GM23338 (cell line): ENCODE measurements around the gene MYLK2. TPM values are rescaled to one million over a fixed set of nuclear protein-coding genes. Genes with fewer than 3 reads are reported as not detected.

ENCODE experiments used
- ATAC-seq: fragments of 200-7000 bp; cut with Tn5 transposase; 3 replicates; pipeline ENCODE4 v1.9.1; 2020
- DNase-seq: peaks from one replicate; pipeline ENCODE4 v3.0.0-alpha.2; 2015; ENCODE audit warnings: low spot score
- H2AFZ ChIP-seq: fragments of 200-600 bp; sonication (generic); 2 replicates; pipeline ENCODE4 v1.8.0; 2016; ENCODE audit warnings: antibody characterized with exemption, mild to moderate bottlenecking, moderate library complexity
- H3F3A ChIP-seq: fragments of 200-600 bp; sonication (generic); replicated peaks from 2 replicates; pipeline ENCODE4 v1.8.0; 2017; ENCODE audit warnings: antibody characterized with exemption, mixed run types, low read depth
- H3K27ac ChIP-seq: fragments of 200-600 bp; sonication (generic); 2 replicates; pipeline ENCODE4 v1.6.1; 2016; ENCODE audit warnings: low read depth
- H3K27me3 ChIP-seq: fragments of 200-600 bp; sonication (generic); 2 replicates; pipeline ENCODE4 v1.8.0; 2016; ENCODE audit warnings: mild to moderate bottlenecking, mixed run types, moderate library complexity; ENCODE audit not compliant: insufficient read depth
- H3K36me3 ChIP-seq: fragments of 200-600 bp; sonication (generic); 2 replicates; pipeline ENCODE4 v1.8.0; 2016; ENCODE audit warnings: mild to moderate bottlenecking; ENCODE audit not compliant: insufficient read depth
- H3K4me1 ChIP-seq: fragments of 200-600 bp; sonication (generic); 2 replicates; pipeline ENCODE4 v1.8.0; 2016; ENCODE audit warnings: mild to moderate bottlenecking, moderate library complexity; ENCODE audit not compliant: insufficient read depth
- H3K4me2 ChIP-seq: fragments of 200-600 bp; sonication (generic); 2 replicates; pipeline ENCODE4 v1.7.1; 2017; ENCODE audit warnings: mixed run types
- H3K4me3 ChIP-seq: fragments of 200-600 bp; sonication (generic); 2 replicates; pipeline ENCODE4 v1.6.1; 2016; ENCODE audit warnings: mixed run types
- H3K79me2 ChIP-seq: fragments of 200-600 bp; sonication (generic); replicated peaks from 2 replicates; pipeline ENCODE4 v1.8.0; 2017; ENCODE audit warnings: mild to moderate bottlenecking; ENCODE audit not compliant: insufficient read depth
- H3K9me2 ChIP-seq: fragments of 200-600 bp; sonication (generic); 2 replicates; pipeline ENCODE4 v1.8.0; 2017; ENCODE audit not compliant: insufficient read depth
- H4K20me1 ChIP-seq: fragments of 200-600 bp; sonication (generic); replicated peaks from 2 replicates; pipeline ENCODE4 v1.8.0; 2017; ENCODE audit warnings: mild to moderate bottlenecking; ENCODE audit not compliant: insufficient read depth
- H3K27ac Mint-ChIP-seq: 2 replicates; pipeline ENCODE4 v1.8.0; 2020; ENCODE audit warnings: inconsistent platforms, mild to moderate bottlenecking, moderate library complexity, mixed read lengths
- H3K27me3 Mint-ChIP-seq: 3 replicates; pipeline ENCODE4 v1.8.0; 2022; ENCODE audit warnings: low read depth, mild to moderate bottlenecking, moderate library complexity, mixed read lengths, inconsistent platforms; ENCODE audit not compliant: insufficient read depth, poor library complexity
- H3K36me3 Mint-ChIP-seq: 3 replicates; pipeline ENCODE4 v1.8.0; 2021; ENCODE audit warnings: low read depth, mild to moderate bottlenecking, inconsistent platforms, moderate library complexity, mixed read lengths
- H3K4me1 Mint-ChIP-seq: 3 replicates; pipeline ENCODE4 v1.8.0; 2020; ENCODE audit warnings: mild to moderate bottlenecking, inconsistent platforms, mixed read lengths
- H3K4me3 Mint-ChIP-seq: 3 replicates; pipeline ENCODE4 v1.8.0; 2021; ENCODE audit warnings: moderate library complexity, mild to moderate bottlenecking, inconsistent platforms, mixed read lengths
- H3K9me3 Mint-ChIP-seq: 3 replicates; pipeline ENCODE4 v1.8.0; 2020; ENCODE audit warnings: moderate library complexity, mild to moderate bottlenecking, inconsistent platforms, mixed read lengths
- ETS1 ChIP-seq: IDR thresholded peaks from 2 replicates; pipeline ENCODE4 v1.6.1; 2016; ENCODE audit warnings: antibody characterized with exemption
- REST ChIP-seq: IDR thresholded peaks from one replicate; pipeline ENCODE4 v1.6.1; 2018; ENCODE audit warnings: antibody characterized with exemption; ENCODE audit not compliant: unreplicated experiment
- STAT1 ChIP-seq: IDR thresholded peaks from one replicate; pipeline ENCODE4 v1.6.1; 2016; ENCODE audit warnings: antibody characterized with exemption; ENCODE audit not compliant: unreplicated experiment
- ZNF331 ChIP-seq: fragments of 250-450 bp; sonication (Bioruptor Pico); IDR thresholded peaks from 2 replicates; pipeline ENCODE4 v1.5.0; 2020; ENCODE audit warnings: low read depth, mild to moderate bottlenecking, moderate library complexity
- ZNF462 ChIP-seq: fragments of 250-450 bp; sonication (Bioruptor Pico); IDR thresholded peaks from 2 replicates; pipeline ENCODE4 v1.5.0; 2020; ENCODE audit warnings: mild to moderate bottlenecking, moderate library complexity
- polyA plus RNA-seq: library from polyadenylated mRNA; unstranded; fragments of >200 nt; fragmentation: Nextera tagmentation; extraction: Ambion mirVana; gene quantifications from 2 replicates; pipeline ENCODE4 v1.2.1, GENCODE V29; 2016
- total RNA-seq: library from RNA; depleted of rRNA; stranded (reverse); fragments of >200 nt; shearing (Covaris generic); gene quantifications from 2 replicates; pipeline ENCODE4 v1.2.3, GENCODE V29; 2014

MYLK2 gene
- total and polyA plus RNA-seq, 2 experiments from 2014 or later = 0.21 to 0.28 TPM

- peaks cover 2% of the 10 kb centered on the region; the same call in 1 of the 3 replicates for H3K36me3 Mint-ChIP-seq
- H3K4me1 Mint-ChIP-seq = no peaks in the 10 kb centered on the region
- Histone ChIP-seq H3K4me3 (no peak overlapping the region), H2AFZ (no peak overlapping the region), H4K20me1 (peaks cover 18% of the 10 kb centered on the region), H3F3A (peaks cover 7% of the 10 kb centered on the region; the same call in 1 of the 2 replicates), H3K4me1 (no peaks in the 10 kb centered on the region), H3K27me3 (no peaks in the 10 kb centered on the region), H3K27ac (no peak overlapping the region), H3K9me2 (no peaks in the 10 kb centered on the region), H3K4me2 (no peak overlapping the region), H3K79me2 (no peaks in the 10 kb centered on the region), H3K36me3 (peaks cover 5% of the 10 kb centered on the region)
- no peak for DNase-seq
- H3K27ac Mint-ChIP-seq = no peak overlapping the region
- TF ChIP-seq ETS1 = no peak
- TF ChIP-seq STAT1 = no peak
- TF ChIP-seq ZNF331 (CRISPR knock-in tag) = no peak
- no peak overlapping the region for H3K4me3 Mint-ChIP-seq
- H3K9me3 Mint-ChIP-seq = no peaks in the 10 kb centered on the region
- H3K27me3 Mint-ChIP-seq = peaks cover 2% of the 10 kb centered on the region
- no peak for ATAC-seq
Observed at GRCh38 chr20:31808481-31808880, 10.7 kb upstream of the MYLK2 start.

- no peak for TF ChIP-seq REST
- no peaks in the 10 kb centered on the region for H3K4me1 Mint-ChIP-seq
- H3F3A ChIP-seq = peaks cover 8% of the 10 kb centered on the region; the same call in 1 of the 2 replicates
- no peak overlapping the region for H3K27ac ChIP-seq
- no peaks in the 10 kb centered on the region for H3K79me2 ChIP-seq
- DNase-seq (no peak), ATAC-seq (no peak)
- H3K27ac Mint-ChIP-seq = no peak overlapping the region
- H3K4me3 Mint-ChIP-seq = no peak overlapping the region
- peaks cover 16% of the 10 kb centered on the region for H4K20me1 ChIP-seq
- H3K27me3 ChIP-seq = no peaks in the 10 kb centered on the region
- H3K4me3 ChIP-seq = no peak overlapping the region
- H3K27me3 Mint-ChIP-seq = peaks cover 2% of the 10 kb centered on the region
- no peak overlapping the region for H2AFZ ChIP-seq
- H3K4me2 ChIP-seq = no peak overlapping the region
- no peaks in the 10 kb centered on the region for H3K9me3 Mint-ChIP-seq
- H3K4me1 ChIP-seq = no peaks in the 10 kb centered on the region
- H3K36me3 Mint-ChIP-seq = no peaks in the 10 kb centered on the region; the same call in 2 of the 3 replicates
- no peaks in the 10 kb centered on the region for H3K9me2 ChIP-seq
- H3K36me3 ChIP-seq = 0 out of 2 replicates have a peak, but pooled peaks cover 4% of the 10 kb centered on the region
Observed at GRCh38 chr20:31809661-31810060, 9.5 kb upstream of the MYLK2 start.

- H3K27ac ChIP-seq = no peak overlapping the region
- no peak for TF ChIP-seq ZNF462 (CRISPR knock-in tag)
Observed at GRCh38 chr20:31811198-31811597, 8.0 kb upstream of the MYLK2 start.

More at GRCh38 chr20:31811198-31811597, 8.0 kb upstream of the MYLK2 start:
- Histone ChIP-seq H3F3A (peaks cover 11% of the 10 kb centered on the region; the same call in 1 of the 2 replicates), H3K4me1 (peaks cover 8% of the 10 kb centered on the region; the same call in 1 of the 2 replicates), H2AFZ (no peak overlapping the region), H3K79me2 (no peaks in the 10 kb centered on the region), H3K9me2 (no peaks in the 10 kb centered on the region), H4K20me1 (peaks cover 10% of the 10 kb centered on the region), H3K4me3 (no peak overlapping the region), H3K27me3 (no peaks in the 10 kb centered on the region), H3K4me2 (no peak overlapping the region), H3K36me3 (no peaks in the 10 kb centered on the region)
- Mint-ChIP-seq H3K27me3 (peaks cover 2% of the 10 kb centered on the region), H3K27ac (no peak overlapping the region), H3K36me3 (no peaks in the 10 kb centered on the region; the same call in 2 of the 3 replicates), H3K4me1 (peaks cover 9% of the 10 kb centered on the region), H3K9me3 (no peaks in the 10 kb centered on the region), H3K4me3 (no peak overlapping the region)
- DNase-seq (no peak), ATAC-seq (no peak)
